Myocyte (in vitro differentiated cells): ENCODE measurements around the gene ASMTL. TPM values are rescaled to one million over a fixed set of nuclear protein-coding genes. Genes with fewer than 3 reads are reported as not detected.

Experiments
- DNase-seq: peaks from one replicate; pipeline ENCODE4 v3.0.0-alpha.2; 2012; ENCODE audit warnings: low read depth
- total RNA-seq: library from RNA; depleted of rRNA; stranded (reverse); fragments of >200 nt; gene quantifications from 2 replicates; pipeline ENCODE4 v1.2.3, GENCODE V29; 2014

Gene ASMTL
- total RNA-seq, 1 donor from 2014 or later = 18.8 TPM

DNA sequence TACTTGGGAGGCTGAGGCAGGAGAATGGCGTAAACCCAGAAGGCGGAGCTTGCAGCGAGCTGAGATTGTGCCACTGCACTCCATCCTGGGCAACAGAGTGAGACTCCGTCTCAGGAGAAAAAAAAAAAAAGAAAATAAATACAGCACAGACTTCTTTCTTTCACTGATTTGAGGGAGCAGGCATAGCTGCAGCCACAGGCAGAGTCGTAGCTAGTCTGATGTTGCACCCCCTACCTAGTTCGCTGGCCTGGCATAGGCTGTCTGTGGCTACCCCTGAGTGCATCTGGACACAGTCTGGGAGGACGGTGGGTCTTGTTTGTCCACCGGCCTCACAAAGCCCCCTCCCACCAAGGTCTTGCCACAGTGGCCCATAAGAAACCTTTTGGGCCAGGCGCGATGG, 94.7 kb downstream of the ASMTL start:
- no peak for DNase-seq

DNA sequence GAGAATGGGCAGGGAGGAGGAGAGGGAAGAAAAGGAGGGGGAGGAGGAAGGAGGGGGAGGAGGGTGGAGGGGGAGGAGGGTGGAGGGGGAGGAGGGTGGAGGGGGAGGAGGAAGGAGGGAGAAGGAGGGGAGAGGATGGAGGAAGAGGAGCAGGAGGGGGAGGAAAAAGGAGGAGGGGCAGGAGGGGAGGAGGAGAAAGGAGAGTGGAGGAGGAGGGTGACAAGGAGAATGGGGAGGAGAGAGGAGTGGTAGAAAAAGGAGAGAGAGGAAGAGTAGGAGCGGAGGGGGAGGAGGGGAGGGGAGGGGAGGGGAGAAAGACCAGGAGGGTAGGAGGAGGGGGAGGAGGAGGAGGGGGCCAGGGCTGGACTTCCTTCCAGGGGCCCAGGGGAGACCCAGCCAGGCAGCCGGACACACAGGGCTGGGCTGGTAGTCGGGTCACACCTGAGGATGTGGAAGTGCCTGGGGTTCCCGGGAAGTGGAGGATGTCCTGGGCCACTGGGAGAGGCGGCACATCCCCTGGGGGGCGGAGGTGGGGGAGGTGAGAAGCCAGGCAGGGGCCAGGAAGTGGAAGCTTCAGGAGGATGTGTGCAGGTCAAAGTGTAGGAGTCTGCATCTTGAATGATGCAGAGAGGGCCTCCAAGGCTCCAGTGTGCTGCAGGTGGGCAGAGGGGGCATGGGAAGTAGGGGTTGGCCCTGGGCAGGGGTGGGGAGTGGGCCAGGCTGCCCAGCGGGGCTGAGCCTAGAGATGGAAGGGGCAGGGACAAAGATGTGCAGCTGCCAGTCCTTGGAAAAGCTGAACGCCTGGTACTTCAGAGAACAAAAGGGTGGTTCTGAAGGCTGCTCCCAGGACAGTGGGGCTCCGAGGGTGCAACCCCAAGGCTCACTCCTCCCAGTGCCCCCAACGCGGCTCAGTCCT, 97.3 kb downstream of the ASMTL start:
- DNase-seq = no peak

DNA sequence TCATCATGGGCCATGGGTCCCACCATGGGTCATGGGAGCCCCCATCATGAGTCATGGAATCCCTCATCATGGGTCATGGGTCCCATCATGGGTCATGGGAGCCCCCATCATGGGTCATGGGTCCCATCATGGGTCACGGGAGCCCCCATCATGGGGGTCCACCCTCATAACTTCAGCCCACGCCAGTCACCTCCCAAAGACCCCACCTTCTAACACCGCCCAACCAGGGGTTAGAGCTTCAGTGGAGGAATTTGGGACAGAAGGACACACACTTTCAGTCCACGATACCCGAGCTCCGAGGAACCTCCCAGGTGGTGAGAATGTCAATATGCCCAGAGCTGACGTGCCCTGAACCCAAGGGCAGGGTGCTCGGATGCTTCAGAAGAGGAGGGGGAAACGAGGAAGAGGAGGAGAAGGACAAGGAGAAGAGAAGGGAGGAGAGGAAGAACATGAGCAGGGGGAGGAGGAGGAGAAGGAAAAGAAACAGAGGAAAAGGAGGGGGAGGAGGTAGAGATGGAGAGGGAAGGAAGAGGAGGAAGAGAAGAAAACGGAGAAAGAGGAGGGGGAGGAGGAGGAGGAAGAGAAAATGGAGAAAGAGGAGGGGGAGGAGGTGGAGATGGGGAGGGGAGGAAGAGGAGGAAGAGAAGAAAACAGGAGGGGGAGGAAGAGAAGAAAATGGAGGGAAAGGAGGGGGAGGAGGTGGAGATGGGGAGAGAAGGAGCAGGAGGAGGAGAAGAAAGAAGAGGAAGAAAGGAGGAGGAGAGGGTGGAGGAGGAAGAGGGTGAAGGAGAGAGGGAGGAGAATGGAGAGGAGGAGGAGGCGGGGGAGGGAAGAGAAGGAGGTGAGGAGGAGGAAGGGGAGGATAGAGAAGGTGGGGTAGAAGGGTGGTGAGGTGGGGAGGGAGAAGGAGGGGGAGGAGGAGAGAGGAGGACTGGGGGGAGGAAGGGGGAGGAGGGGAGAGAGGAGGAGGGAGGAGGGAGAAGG, 98.4 kb downstream of the ASMTL start:
- DNase-seq = no peak

Other genes with a start within 250 kb of the ASMTL start
- gene CRLF2, start 240.3 kb downstream of the ASMTL start, total RNA-seq = not detected in 2 replicates
- not detected in 2 replicates for gene CSF2RA, start 184.1 kb downstream of the ASMTL start, total RNA-seq
- gene IL3RA, start 116.1 kb downstream of the ASMTL start, total RNA-seq = not detected in 2 replicates
- 219 and 244 TPM in 2 replicates for gene SLC25A6, start 60.8 kb downstream of the ASMTL start, total RNA-seq
- gene P2RY8, start 84.3 kb upstream of the ASMTL start, total RNA-seq = not detected in 2 replicates
- 37.5 and 39.7 TPM in 2 replicates for gene AKAP17A, start 138.7 kb upstream of the ASMTL start, total RNA-seq
- gene ASMT, start 162.2 kb upstream of the ASMTL start, total RNA-seq = not detected in 2 replicates